ENCODE data around the gene C22orf39.

C22orf39 gene

DNA sequence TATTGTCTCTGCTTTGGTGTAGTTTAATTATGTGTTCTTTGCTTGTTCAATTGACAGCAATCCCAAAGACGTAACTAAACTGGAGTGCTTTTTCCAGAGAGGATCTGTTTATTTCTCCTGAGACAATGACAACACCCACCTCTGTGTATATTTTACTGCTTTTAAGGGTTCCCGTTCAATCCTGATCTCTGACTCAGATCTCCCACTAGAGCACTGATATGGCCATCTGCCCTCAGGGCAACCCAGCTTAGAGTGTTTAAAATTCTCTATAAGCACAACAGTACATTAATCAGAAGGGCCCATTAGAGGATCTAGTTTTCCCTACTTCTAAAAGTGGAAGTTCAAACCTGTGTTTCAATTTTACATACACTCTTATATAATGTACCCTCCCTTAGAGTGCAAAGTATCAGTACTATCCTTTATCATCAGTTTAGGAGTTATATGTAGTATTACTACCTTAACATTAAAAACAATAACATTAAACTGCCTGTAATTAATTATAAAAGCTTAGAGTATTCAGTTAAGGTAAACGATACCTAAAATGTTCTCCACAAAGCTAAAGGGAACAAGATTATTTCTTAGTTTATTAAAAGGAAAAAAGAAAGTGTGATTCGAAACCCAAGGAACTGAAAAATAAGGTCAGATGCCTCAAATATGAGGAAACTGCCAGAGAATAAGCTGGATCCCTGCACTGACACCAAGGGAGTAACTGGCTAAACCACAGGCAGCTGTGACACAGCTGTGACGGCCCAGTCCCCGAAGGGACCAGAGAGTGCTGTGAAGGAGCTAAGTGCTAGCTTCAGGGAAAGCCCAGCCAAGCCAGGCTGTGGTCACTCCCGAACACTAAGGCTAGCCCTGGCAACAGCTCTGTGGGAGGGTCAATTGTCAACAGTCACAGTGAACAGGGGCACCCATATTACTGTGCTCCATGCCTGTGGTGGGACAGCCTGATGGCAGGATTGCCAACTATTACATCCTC is 16.3 kb upstream of the C22orf39 start:
- no peak for DNase-seq (ENCODE audit: low spot score)
- in situ Hi-C loops (cut with MboI; ENCODE audit: low sequenced_read_pairs, unreplicated experiment), result no loop called here
- TF ChIP-seq, protein P1, sequence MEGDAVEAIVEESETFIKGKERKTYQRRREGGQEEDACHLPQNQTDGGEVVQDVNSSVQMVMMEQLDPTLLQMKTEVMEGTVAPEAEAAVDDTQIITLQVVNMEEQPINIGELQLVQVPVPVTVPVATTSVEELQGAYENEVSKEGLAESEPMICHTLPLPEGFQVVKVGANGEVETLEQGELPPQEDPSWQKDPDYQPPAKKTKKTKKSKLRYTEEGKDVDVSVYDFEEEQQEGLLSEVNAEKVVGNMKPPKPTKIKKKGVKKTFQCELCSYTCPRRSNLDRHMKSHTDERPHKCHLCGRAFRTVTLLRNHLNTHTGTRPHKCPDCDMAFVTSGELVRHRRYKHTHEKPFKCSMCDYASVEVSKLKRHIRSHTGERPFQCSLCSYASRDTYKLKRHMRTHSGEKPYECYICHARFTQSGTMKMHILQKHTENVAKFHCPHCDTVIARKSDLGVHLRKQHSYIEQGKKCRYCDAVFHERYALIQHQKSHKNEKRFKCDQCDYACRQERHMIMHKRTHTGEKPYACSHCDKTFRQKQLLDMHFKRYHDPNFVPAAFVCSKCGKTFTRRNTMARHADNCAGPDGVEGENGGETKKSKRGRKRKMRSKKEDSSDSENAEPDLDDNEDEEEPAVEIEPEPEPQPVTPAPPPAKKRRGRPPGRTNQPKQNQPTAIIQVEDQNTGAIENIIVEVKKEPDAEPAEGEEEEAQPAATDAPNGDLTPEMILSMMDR (IDR thresholded peaks at IDR 0.05; ENCODE audit: borderline replicate concordance, control extremely low read depth, extremely low read depth, insufficient read depth, missing control alignments), result no peak

DNA sequence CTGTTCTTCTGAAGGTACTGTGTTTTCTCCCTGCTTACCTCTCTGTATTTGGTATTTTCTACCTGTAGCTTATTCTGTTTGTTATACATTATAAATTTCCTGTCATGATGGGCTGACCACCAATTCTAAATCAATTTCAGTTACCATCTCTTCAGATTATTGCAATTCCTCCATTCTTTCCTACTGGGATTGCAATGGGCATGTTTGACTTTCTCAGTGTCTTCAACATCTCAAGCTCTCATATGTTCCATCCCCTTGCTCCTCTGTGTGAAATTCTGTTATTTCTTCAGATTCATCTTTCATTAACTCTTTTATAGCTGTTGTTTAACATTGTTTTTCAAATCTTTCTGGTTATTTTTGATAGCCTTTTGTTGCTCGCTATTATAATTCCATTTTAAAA is 15.5 kb upstream of the C22orf39 start:
- TF ChIP-seq, protein P1 (IDR thresholded peaks at IDR 0.05; ENCODE audit: borderline replicate concordance, control extremely low read depth, extremely low read depth, insufficient read depth, missing control alignments), result no peak
- no peak for DNase-seq (ENCODE audit: low spot score)
- in situ Hi-C loops (cut with MboI; ENCODE audit: low sequenced_read_pairs, unreplicated experiment), result no loop called here

GRCh38 chr22:19461506-19461905 is 14.0 kb upstream of the C22orf39 start:
- in situ Hi-C loops (cut with MboI; ENCODE audit: low sequenced_read_pairs, unreplicated experiment), result no loop called here
- DNase-seq (ENCODE audit: low spot score), result no peak
- TF ChIP-seq, protein P1 (IDR thresholded peaks at IDR 0.05; ENCODE audit: borderline replicate concordance, control extremely low read depth, extremely low read depth, insufficient read depth, missing control alignments), result no peak

DNA sequence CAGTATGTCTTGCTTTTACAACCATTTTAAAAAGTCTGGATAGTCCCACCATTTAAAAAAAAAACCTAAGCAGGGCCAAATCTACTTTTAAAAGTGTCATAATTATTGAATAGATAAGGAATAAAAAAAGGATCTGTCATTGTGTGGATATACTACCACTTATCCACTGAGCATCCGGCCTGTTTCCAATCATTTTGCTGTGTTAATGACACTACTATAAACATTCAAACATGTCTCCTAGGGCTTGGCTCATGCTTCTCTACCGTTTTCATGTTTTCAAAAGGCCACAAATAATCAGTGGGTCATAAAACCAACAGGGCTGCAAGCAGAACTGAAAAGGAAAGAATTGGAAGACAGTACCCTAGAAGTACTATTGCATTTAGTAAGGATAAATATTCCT is 12.5 kb upstream of the C22orf39 start:
- in situ Hi-C loops (cut with MboI; ENCODE audit: low sequenced_read_pairs, unreplicated experiment), result no loop called here
- TF ChIP-seq, protein P1 (IDR thresholded peaks at IDR 0.05; ENCODE audit: borderline replicate concordance, control extremely low read depth, extremely low read depth, insufficient read depth, missing control alignments), result no peak

GRCh38 chr22:19457828-19458428 is 10.4 kb upstream of the C22orf39 start:
- DNase-seq (ENCODE audit: low spot score), result no peak
- TF ChIP-seq, protein P1 (IDR thresholded peaks at IDR 0.05; ENCODE audit: borderline replicate concordance, control extremely low read depth, extremely low read depth, insufficient read depth, missing control alignments), result no peak
- in situ Hi-C loops (cut with MboI; ENCODE audit: low sequenced_read_pairs, unreplicated experiment), result no loop called here

More for the DNA sequence above, 12.5 kb upstream of the C22orf39 start:
- DNase-seq (ENCODE audit: low spot score), result no peak

DNA sequence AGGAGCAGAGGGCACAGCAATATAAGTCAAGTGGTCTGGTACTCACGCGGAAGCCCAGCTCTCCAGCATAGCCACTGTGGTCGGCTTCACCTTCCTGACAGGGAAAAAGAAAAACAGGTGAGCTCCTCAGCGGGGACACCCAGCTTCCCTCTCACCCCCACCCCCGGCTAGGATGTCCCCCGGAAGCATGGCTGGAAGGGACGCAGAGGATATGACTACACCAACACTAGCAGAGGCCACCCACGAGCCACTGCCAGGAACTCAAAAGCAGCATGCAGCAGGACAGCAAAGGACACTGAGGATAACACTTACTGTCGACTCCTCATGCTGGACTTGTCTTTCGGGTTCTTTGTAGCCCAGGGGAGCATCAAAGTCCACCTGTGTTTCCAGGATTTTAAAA is 9.0 kb upstream of the C22orf39 start:
- DNase-seq (ENCODE audit: low spot score), result no peak
- TF ChIP-seq, protein P1 (IDR thresholded peaks at IDR 0.05; ENCODE audit: borderline replicate concordance, control extremely low read depth, extremely low read depth, insufficient read depth, missing control alignments), result no peak
- in situ Hi-C loops (cut with MboI; ENCODE audit: low sequenced_read_pairs, unreplicated experiment), result no loop called here
